MG63 (cell line): ENCODE measurements around the gene RGSL1. TPM values are rescaled to one million over a fixed set of nuclear protein-coding genes. Genes with fewer than 3 reads are reported as not detected.
A peak's percentile ranks its signal among the peaks of the same experiment; 100 is the strongest.
"Not testable (repeated sequence)": the region's sequence is repeated elsewhere in the genome, so short reads cannot be mapped to it uniquely, and the experiment has no call there.

Experiments
- DNase-seq: peaks from one replicate; pipeline ENCODE4 v3.0.0-alpha.2; 2020
- H3K27me3 ChIP-seq: fragments of 250-450 bp; sonication (Bioruptor Pico); 2 replicates; pipeline ENCODE4 v1.5.1; 2020; ENCODE audit warnings: mild to moderate bottlenecking, moderate library complexity
- H3K36me3 ChIP-seq: fragments of 250-450 bp; sonication (Bioruptor Pico); 2 replicates; pipeline ENCODE4 v1.5.1; 2020; ENCODE audit warnings: mild to moderate bottlenecking, moderate library complexity
- H3K4me3 ChIP-seq: fragments of 250-450 bp; sonication (Bioruptor Pico); 2 replicates; pipeline ENCODE4 v1.5.1; 2020; ENCODE audit warnings: mild to moderate bottlenecking, moderate library complexity
- H3K9me3 ChIP-seq: fragments of 250-450 bp; sonication (Bioruptor Pico); 2 replicates; pipeline ENCODE4 v1.5.1; 2020; ENCODE audit warnings: mild to moderate bottlenecking, moderate library complexity
- total RNA-seq: library from RNA; depleted of rRNA; stranded (reverse); fragments of >200 nt; shearing (Covaris generic); gene quantifications from 2 replicates; pipeline ENCODE4 v1.2.3, GENCODE V29; 2014; ENCODE audit warnings: low replicate concordance

RGSL1 gene
- total RNA-seq, 1 experiment from 2014 or later, result not detected

- Histone ChIP-seq H3K4me3 (no peak overlapping the region), H3K36me3 (no peaks in the 10 kb centered on the region), H3K27me3 (peaks cover 7% of the 10 kb centered on the region; the same call in 1 of the 2 replicates), H3K9me3 (no peaks in the 10 kb centered on the region)
- no peak for DNase-seq
Observed at GRCh38 chr1:182485861-182486260, 35.9 kb downstream of the RGSL1 start.

GRCh38 chr1:182488803-182489202, 38.9 kb downstream of the RGSL1 start:
- Histone ChIP-seq H3K4me3 (no peak overlapping the region), H3K36me3 (no peaks in the 10 kb centered on the region), H3K27me3 (peaks cover 5% of the 10 kb centered on the region; the same call in 1 of the 2 replicates), H3K9me3 (no peaks in the 10 kb centered on the region)
- DNase-seq, result no peak

- Histone ChIP-seq H3K36me3 (no peaks in the 10 kb centered on the region), H3K9me3 (no peaks in the 10 kb centered on the region), H3K4me3 (no peak overlapping the region), H3K27me3 (peaks cover 5% of the 10 kb centered on the region; the same call in 1 of the 2 replicates)
- no peak for DNase-seq
Observed at GRCh38 chr1:182493063-182493462, 43.1 kb downstream of the RGSL1 start.

- no peak overlapping the region for H3K4me3 ChIP-seq
- no peak for DNase-seq
- no peaks in the 10 kb centered on the region for H3K36me3 ChIP-seq
- H3K9me3 ChIP-seq, result no peaks in the 10 kb centered on the region
- no peaks in the 10 kb centered on the region for H3K27me3 ChIP-seq
Observed at GRCh38 chr1:182495002-182495401, 45.1 kb downstream of the RGSL1 start.

GRCh38 chr1:182495693-182496092, 45.7 kb downstream of the RGSL1 start:
- Histone ChIP-seq H3K27me3 (no peaks in the 10 kb centered on the region; the same call in 1 of the 2 replicates), H3K36me3 (no peaks in the 10 kb centered on the region), H3K4me3 (no peak overlapping the region), H3K9me3 (no peaks in the 10 kb centered on the region)
- DNase-seq, result no peak

- peaks cover 7% of the 10 kb centered on the region; the same call in 1 of the 2 replicates for H3K27me3 ChIP-seq
- H3K4me3 ChIP-seq, result no peak overlapping the region
- H3K9me3 ChIP-seq, result peaks cover 4% of the 10 kb centered on the region
- DNase-seq, result peak; percentile 47
- H3K36me3 ChIP-seq, result no peaks in the 10 kb centered on the region
Observed at GRCh38 chr1:182507685-182508084, 57.7 kb downstream of the RGSL1 start.

GRCh38 chr1:182515556-182515955, 65.6 kb downstream of the RGSL1 start:
- Histone ChIP-seq H3K4me3 (no peak overlapping the region), H3K9me3 (0 out of 2 replicates have a peak, but pooled peaks cover 2% of the 10 kb centered on the region), H3K36me3 (no peaks in the 10 kb centered on the region), H3K27me3 (0 out of 2 replicates have a peak, but pooled peaks cover 5% of the 10 kb centered on the region)
- peak; percentile 12 for DNase-seq

GRCh38 chr1:182520736-182521135, 70.8 kb downstream of the RGSL1 start:
- Histone ChIP-seq H3K36me3 (no peaks in the 10 kb centered on the region), H3K9me3 (peaks cover 4% of the 10 kb centered on the region; the same call in 1 of the 2 replicates), H3K4me3 (no peak overlapping the region), H3K27me3 (no peaks in the 10 kb centered on the region)
- no peak for DNase-seq

- H3K36me3 ChIP-seq, result no peaks in the 10 kb centered on the region
- no peaks in the 10 kb centered on the region for H3K27me3 ChIP-seq
- DNase-seq, result no peak
- H3K9me3 ChIP-seq, result peaks cover 2% of the 10 kb centered on the region; the same call in 1 of the 2 replicates
- H3K4me3 ChIP-seq, result no peak overlapping the region
Observed at GRCh38 chr1:182525342-182525741, 75.4 kb downstream of the RGSL1 start.

GRCh38 chr1:182527680-182528079, 77.7 kb downstream of the RGSL1 start:
- H3K36me3 ChIP-seq, result no peaks in the 10 kb centered on the region
- H3K27me3 ChIP-seq, result peaks cover 12% of the 10 kb centered on the region

GRCh38 chr1:182528206-182528605, 78.3 kb downstream of the RGSL1 start:
- not testable (repeated sequence) for H3K36me3 ChIP-seq, H3K4me3 ChIP-seq, DNase-seq, H3K9me3 ChIP-seq
- peaks cover 12% of the 10 kb centered on the region for H3K27me3 ChIP-seq

More at GRCh38 chr1:182527680-182528079, 77.7 kb downstream of the RGSL1 start:
- H3K4me3 ChIP-seq, result no peak overlapping the region
- peaks cover 2% of the 10 kb centered on the region; the same call in 1 of the 2 replicates for H3K9me3 ChIP-seq
- DNase-seq, result no peak

GRCh38 chr1:182533896-182534295, 84.0 kb downstream of the RGSL1 start:
- no peak overlapping the region for H3K4me3 ChIP-seq
- H3K9me3 ChIP-seq, result no peaks in the 10 kb centered on the region
- H3K36me3 ChIP-seq, result no peaks in the 10 kb centered on the region
- no peak for DNase-seq
- H3K27me3 ChIP-seq, result peaks cover 14% of the 10 kb centered on the region

GRCh38 chr1:182549346-182549745, 99.4 kb downstream of the RGSL1 start:
- H3K4me3 ChIP-seq, result no peak overlapping the region
- H3K27me3 ChIP-seq, result peaks cover 4% of the 10 kb centered on the region
- DNase-seq, result no peak
- H3K36me3 ChIP-seq, result no peaks in the 10 kb centered on the region
- H3K9me3 ChIP-seq, result no peaks in the 10 kb centered on the region; the same call in 1 of the 2 replicates

GRCh38 chr1:182549811-182550210, 99.9 kb downstream of the RGSL1 start:
- H3K9me3 ChIP-seq, result no peaks in the 10 kb centered on the region; the same call in 1 of the 2 replicates
- no peak for DNase-seq
- H3K4me3 ChIP-seq, result no peak overlapping the region
- no peaks in the 10 kb centered on the region for H3K36me3 ChIP-seq
- peaks cover 4% of the 10 kb centered on the region for H3K27me3 ChIP-seq

- H3K36me3 ChIP-seq, result no peaks in the 10 kb centered on the region
- no peaks in the 10 kb centered on the region; the same call in 1 of the 2 replicates for H3K9me3 ChIP-seq
- no peak for DNase-seq
- H3K27me3 ChIP-seq, result no peaks in the 10 kb centered on the region
- no peak overlapping the region for H3K4me3 ChIP-seq
Observed at GRCh38 chr1:182552527-182552926, 102.6 kb downstream of the RGSL1 start.

- no peak overlapping the region for H3K4me3 ChIP-seq
- H3K9me3 ChIP-seq, result no peaks in the 10 kb centered on the region; the same call in 1 of the 2 replicates
- H3K27me3 ChIP-seq, result no peaks in the 10 kb centered on the region
- H3K36me3 ChIP-seq, result no peaks in the 10 kb centered on the region
- no peak for DNase-seq
Observed at GRCh38 chr1:182555493-182555892, 105.5 kb downstream of the RGSL1 start.

- Histone ChIP-seq H3K27me3 (no peaks in the 10 kb centered on the region), H3K9me3 (no peaks in the 10 kb centered on the region; the same call in 1 of the 2 replicates), H3K4me3 (no peak overlapping the region), H3K36me3 (no peaks in the 10 kb centered on the region)
- DNase-seq, result no peak
Observed at GRCh38 chr1:182556279-182556678, 106.3 kb downstream of the RGSL1 start.

GRCh38 chr1:182560392-182560984, 110.5 kb downstream of the RGSL1 start:
- H3K4me3 ChIP-seq, result no peak overlapping the region
- no peak for DNase-seq
- no peaks in the 10 kb centered on the region for H3K9me3 ChIP-seq
- no peaks in the 10 kb centered on the region for H3K36me3 ChIP-seq
- H3K27me3 ChIP-seq, result no peaks in the 10 kb centered on the region
